ENCODE data around the gene FCRL5.
"Not testable (repeated sequence)": the region's sequence is repeated elsewhere in the genome, so short reads cannot be mapped to it uniquely, and the experiment has no call there.

Gene FCRL5

DNA sequence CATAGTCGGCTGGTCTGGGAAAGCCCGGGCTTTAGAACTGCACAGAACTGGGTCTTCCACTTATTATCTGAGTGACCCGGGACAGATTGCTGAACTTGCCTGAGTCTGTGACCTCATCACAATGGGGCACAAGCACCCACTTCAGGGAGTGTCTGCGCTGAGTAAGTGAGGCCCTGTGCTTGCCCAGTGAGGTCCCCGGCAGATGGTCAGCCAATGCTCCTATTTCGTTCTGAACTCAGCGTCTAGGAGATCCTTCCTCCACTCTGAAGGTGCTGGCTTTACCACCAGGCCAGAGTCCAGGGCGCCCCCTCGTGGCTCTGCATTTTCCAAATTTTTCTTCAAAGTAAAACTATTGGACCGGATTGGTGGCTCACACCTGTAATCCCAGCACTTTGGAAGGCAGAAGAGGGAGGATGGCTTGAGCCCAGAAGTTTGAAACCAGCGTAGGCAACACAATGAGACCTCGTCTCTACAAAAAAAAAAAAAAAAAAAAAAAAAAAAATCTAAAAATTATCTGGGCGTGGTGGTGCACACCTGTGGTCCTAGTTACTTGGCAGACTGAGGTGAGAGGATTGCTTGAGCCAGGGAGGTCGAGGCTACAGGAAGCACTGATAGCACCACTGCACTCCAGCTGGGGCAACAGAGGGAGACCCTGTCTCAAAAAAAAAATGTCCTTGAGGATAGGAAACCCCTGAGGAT is 61.7 kb downstream of the FCRL5 start:
- in situ Hi-C loops (cut with HindIII; ENCODE audit: low sequenced_read_pairs): no loop called here

GRCh38 chr1:157488156-157488555 is 64.2 kb downstream of the FCRL5 start:
- in situ Hi-C loops (cut with HindIII; ENCODE audit: low sequenced_read_pairs): no loop called here

GRCh38 chr1:157487504-157487903 is 64.8 kb downstream of the FCRL5 start:
- in situ Hi-C loops (cut with HindIII; ENCODE audit: low sequenced_read_pairs): no loop called here

GRCh38 chr1:157487096-157487495 is 65.2 kb downstream of the FCRL5 start:
- in situ Hi-C loops (cut with HindIII; ENCODE audit: low sequenced_read_pairs): no loop called here

GRCh38 chr1:157486400-157486799 is 65.9 kb downstream of the FCRL5 start:
- in situ Hi-C loops (cut with HindIII; ENCODE audit: low sequenced_read_pairs): not testable (repeated sequence)

DNA sequence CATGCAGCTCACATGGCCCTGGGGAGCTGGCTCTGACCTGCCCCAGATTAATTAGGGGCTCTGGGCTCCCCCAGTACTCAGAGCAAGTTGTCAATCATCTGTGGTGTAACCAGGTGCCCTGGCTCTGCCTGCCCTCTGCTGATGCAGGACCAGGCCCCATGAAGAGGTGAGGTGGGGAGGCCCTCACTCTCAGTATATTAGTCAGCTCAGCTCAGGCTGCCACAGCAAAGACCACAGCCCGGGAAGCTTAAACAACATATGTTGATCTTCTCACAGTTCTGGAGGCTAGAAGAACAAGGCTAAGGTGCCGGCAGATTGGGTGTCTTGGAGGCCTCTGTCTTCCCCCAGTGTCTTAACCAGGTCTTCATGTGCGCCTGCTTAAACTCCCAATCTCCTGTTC is 66.5 kb downstream of the FCRL5 start:
- in situ Hi-C loops (cut with HindIII; ENCODE audit: low sequenced_read_pairs): no loop called here

DNA sequence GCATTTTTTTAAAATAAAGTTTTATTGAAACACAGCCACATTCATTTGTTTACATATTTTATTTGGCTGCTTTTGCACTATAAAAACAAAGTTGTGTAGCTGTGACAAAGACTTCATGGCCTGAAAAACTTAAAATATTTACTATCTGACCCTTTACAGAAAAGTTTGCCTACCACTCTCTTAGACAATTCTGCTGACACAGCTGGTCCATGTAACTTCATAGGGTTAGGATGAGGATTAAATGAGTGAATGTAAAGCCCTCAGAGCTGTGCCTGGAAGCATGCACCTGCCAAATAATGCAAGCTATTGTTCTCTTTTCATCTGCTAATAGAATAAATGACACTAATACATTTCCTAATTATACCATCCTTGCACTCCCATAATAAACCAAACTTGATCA is 67.7 kb downstream of the FCRL5 start:
- in situ Hi-C loops (cut with HindIII; ENCODE audit: low sequenced_read_pairs): no loop called here

GRCh38 chr1:157483635-157484034 is 68.7 kb downstream of the FCRL5 start:
- in situ Hi-C loops (cut with HindIII; ENCODE audit: low sequenced_read_pairs): no loop called here

DNA sequence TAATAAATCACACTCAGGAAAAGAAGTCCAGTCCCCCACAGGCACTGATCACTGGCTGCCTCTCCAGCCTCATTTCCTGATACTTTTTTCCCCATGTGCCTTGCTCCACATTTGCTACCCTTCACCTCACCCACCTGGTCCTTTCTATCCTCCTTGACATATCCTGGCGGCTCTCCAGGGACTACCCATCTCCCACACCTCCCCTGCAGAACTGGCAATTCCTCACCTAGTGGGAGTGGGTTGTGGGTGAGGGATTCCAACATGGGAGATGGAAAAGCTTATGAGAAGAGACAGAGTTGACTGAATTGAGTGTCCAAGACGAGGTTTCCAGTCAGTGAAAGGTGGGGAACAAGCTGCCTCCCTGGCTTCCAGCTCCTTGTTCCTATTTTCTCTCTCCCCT is 69.6 kb downstream of the FCRL5 start:
- in situ Hi-C loops (cut with HindIII; ENCODE audit: low sequenced_read_pairs): no loop called here

DNA sequence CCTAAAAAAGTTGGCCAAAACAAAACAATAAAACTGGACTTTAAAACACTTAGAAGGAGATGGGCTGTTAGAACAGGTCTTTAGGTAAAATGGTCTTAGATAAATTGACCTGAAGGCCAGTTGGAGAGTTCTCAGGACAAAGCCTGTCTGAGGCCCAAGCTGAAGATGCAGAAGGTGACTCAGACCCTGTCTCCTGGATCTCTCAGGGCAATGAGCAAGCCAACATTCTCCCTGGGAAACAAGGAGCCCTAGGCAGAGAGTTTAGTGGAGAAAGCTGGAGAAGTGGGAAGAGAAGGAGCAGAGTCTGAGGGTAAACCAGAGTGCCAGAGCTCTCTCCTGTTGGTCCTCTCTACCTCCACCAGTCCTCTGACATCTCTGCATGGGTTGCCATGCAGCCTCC is 70.1 kb downstream of the FCRL5 start:
- in situ Hi-C loops (cut with HindIII; ENCODE audit: low sequenced_read_pairs): no loop called here

- in situ Hi-C loops (cut with HindIII; ENCODE audit: low sequenced_read_pairs): no loop called here
Observed at GRCh38 chr1:157478030-157478429, 74.3 kb downstream of the FCRL5 start.

DNA sequence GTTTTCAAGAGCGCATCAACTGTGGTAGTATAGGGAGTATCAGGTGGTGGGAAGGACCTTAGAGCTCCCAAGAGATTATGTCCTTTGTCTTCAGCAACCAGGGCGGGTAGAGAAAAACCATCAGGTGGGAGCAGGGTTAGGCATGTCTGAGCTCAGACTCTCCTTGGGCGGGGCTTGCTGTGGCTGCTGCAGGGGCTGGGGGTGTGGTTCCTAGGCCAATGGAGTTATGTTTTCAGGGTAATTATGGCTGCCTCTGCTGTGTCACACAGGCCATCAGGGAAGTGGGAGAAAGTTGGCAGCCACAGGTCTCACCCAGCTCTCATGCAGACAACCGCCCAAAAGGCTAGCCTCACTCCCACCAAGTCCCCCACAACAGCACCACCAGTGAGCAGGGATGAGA is 74.9 kb downstream of the FCRL5 start:
- in situ Hi-C loops (cut with HindIII; ENCODE audit: low sequenced_read_pairs): no loop called here

DNA sequence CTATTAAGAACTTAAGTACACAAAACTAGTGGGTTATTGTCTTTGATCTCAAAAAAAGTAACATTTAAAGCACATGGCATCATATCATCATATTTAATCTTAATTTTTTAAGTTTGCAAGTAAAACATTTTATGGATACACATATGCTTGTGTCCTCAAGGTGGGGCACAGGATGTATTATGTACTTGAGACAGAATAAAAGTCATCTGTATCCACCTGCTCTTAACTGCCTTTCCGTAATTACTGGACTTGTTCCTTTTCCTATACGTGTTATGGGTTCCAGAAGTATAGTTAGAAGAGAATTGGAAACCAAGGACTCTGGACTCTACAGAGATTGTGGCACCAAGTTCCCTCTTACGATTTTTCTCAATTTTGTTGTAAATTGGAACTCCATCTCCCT is 79.4 kb downstream of the FCRL5 start:
- in situ Hi-C loops (cut with HindIII; ENCODE audit: low sequenced_read_pairs): no loop called here

DNA sequence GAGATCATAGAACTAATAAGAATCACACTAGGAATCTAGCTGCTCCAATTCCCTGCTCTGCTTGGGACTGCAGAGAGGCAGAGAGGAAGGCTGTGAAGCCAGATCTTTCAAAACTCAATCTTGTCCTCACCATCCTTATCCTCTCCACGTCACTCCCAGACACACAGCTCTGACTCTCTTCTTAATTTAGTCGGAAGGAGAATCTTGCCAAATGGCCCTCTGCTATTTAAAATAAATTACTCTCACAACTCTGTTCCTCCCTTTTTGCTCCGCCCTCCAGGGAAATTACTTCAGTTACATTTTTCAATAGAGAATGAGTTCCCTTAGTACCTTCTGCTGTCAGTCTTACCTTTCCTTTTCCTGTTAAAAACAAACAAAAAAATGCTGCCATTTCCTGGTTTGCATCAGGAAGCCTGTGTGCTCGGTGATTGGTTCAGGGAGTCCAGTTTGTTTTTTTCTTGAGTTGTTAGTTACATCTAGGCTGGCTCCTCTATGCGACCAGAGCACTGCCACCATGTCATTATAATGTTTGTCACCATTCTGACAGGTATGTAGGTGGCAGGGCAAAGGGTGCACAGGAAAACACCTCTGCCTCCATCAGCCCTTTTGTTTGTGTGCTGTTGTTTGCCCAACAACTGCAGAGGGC is 80.1 kb downstream of the FCRL5 start:
- in situ Hi-C loops (cut with HindIII; ENCODE audit: low sequenced_read_pairs): no loop called here

DNA sequence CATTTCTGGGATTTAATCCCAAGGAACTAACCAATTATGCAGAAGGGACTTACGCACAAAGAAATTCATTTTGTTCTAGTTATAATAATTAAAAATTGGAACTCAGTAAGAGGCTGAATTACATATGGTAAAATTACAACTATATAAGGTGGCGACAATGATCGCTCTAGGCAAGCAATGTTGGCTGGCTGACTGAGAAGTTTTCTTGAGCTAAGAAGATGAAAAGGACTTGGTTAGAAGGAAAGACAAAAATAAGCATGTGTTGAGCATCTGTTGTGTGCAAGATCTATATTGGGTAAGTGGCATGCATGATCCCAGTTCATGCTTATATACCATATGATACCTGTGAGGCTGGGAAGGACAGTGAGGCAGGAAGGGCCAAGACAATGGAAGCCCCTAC is 80.8 kb downstream of the FCRL5 start:
- in situ Hi-C loops (cut with HindIII; ENCODE audit: low sequenced_read_pairs): no loop called here

DNA sequence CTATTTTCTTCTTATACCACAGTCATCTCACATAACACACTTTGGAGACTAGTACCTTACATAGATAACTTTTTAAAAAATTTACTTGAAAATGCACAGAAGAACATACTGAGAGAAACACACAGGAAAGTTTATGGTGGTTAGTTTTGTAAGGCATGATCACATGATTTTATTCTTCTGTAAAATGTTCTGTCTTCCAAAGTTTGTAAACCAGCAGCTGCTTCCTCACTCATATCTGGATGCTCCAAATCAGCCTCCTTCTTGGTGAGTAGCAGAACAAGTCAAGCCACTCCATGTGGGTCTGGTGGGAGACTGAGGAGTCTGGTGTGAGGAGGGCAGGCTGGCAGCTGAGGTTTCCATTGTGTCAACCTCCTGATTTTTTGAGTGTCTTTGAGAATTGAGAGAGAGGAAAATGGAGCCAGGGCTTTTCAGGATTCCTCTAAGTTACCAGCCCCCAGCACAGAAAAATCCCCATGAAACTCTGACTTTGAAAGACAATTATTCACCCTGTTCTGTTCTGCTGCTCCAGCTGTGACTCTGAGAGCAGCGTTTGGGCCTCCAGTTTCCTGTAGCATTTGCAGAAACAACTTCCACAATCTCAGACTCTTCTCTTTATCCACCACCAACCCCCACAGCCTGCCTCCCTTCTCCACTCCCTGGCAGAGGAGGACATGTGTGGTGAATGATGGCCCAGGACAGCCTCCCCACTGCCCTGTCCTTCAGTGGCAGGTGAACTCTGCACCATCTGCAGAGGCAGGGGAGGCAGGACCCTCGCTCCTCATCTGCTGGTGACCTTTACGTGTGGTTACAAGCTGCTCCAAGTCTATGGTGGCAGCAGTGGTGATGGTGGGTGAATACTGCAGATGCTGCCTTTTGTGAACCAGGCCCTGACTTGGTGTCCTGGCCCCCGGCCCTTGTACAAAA is 82.3 kb downstream of the FCRL5 start:
- in situ Hi-C loops (cut with HindIII; ENCODE audit: low sequenced_read_pairs): no loop called here

DNA sequence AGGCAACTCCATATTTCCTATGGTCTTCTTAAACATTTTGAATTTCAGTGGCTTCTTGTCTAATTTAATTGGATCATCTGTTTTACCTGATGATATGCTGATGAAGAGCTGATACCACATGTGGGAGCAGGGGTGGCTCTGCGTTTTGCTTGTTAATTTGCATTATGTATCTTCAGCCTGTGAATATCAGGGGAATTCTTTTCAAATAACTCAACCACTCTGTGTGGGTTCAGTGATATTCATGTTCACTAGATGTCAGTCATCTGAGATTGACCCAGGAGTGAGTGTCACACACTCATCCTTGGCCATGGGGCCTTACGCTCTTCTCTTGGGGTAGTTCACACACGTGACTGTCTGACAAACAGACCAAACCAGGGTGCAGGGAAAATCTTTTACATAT is 83.0 kb downstream of the FCRL5 start:
- in situ Hi-C loops (cut with HindIII; ENCODE audit: low sequenced_read_pairs): no loop called here

DNA sequence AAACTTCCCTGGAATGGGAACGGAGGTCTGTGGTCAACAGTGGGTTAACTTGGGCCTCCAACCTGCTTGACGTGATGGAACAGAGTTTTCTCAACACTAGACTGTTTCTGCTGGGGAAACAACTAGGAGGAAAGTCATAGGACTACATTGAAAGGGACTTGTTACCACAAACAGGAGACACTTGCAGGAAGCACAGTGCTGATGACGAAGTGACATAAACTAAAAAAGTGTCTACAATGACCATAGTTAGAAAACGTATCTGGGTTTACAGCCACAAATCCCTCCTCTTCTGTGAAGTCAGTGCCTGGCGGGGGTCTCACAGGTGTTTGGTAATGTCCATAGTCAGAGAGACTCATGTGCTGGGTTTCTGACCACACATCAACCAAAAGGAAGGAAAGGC is 86.3 kb downstream of the FCRL5 start:
- in situ Hi-C loops (cut with HindIII; ENCODE audit: low sequenced_read_pairs): no loop called here

All from DLD1 (cell line).